HepG2 (cell line): ENCODE data around the gene PARN. TPM values are rescaled to one million over a fixed set of nuclear protein-coding genes. Genes with fewer than 3 reads are reported as not detected.

Experiments
- CBX1 ChIP-seq: IDR thresholded peaks from one replicate; pipeline ENCODE4 v1.6.1; 2016; ENCODE audit warnings: antibody characterized with exemption, low read depth
- CHCHD3 ChIP-seq: sonication (generic); formaldehyde crosslinking; IDR thresholded peaks from 2 replicates; pipeline ENCODE4 v1.8.0; 2022; ENCODE audit warnings: mild to moderate bottlenecking, missing genetic modification reagents, moderate library complexity
- EED ChIP-seq: sonication (generic); formaldehyde crosslinking; IDR thresholded peaks from 2 replicates; pipeline ENCODE4 v1.5.0; 2020; ENCODE audit warnings: mild to moderate bottlenecking, missing genetic modification reagents
- FLYWCH1 ChIP-seq: sonication (generic); formaldehyde crosslinking; IDR thresholded peaks from 2 replicates; pipeline ENCODE4 v1.8.1; 2023; ENCODE audit warnings: mild to moderate bottlenecking, missing genetic modification reagents
- FOSL2 ChIP-seq: sonication (generic); formaldehyde crosslinking; IDR thresholded peaks from 2 replicates; pipeline ENCODE4 v1.4.0; 2020; ENCODE audit warnings: missing genetic modification reagents
- MEF2D ChIP-seq: sonication (generic); formaldehyde crosslinking; IDR thresholded peaks from 2 replicates; pipeline ENCODE4 v1.5.1; 2020; ENCODE audit warnings: mild to moderate bottlenecking, missing genetic modification reagents
- NFKB2 ChIP-seq: sonication (generic); formaldehyde crosslinking; IDR thresholded peaks from 2 replicates; pipeline ENCODE4 v1.4.0; 2020; ENCODE audit warnings: missing genetic modification reagents, borderline replicate concordance
- NFRKB ChIP-seq: fragments of 450-650 bp; IDR thresholded peaks from 2 replicates; pipeline ENCODE4 v1.6.1; 2017
- NR3C1 ChIP-seq: sonication (generic); formaldehyde crosslinking; IDR thresholded peaks from 2 replicates; pipeline ENCODE4 v1.4.0; 2020; ENCODE audit warnings: missing genetic modification reagents
- ONECUT2 ChIP-seq: sonication (generic); formaldehyde crosslinking; IDR thresholded peaks from 2 replicates; pipeline ENCODE4 v1.4.0; 2020; ENCODE audit warnings: missing genetic modification reagents
- SAFB2 ChIP-seq: sonication (generic); formaldehyde crosslinking; IDR thresholded peaks from 2 replicates; pipeline ENCODE4 v1.5.1; 2020; ENCODE audit warnings: missing genetic modification reagents, low read depth, mild to moderate bottlenecking, borderline replicate concordance
- SYNCRIP ChIP-seq: fragments of 200-400 bp; formaldehyde crosslinking; IDR thresholded peaks from 2 replicates; pipeline ENCODE4 v1.6.1; 2018; ENCODE audit warnings: mild to moderate bottlenecking, low read depth, low read length; ENCODE audit not compliant: insufficient read depth
- TARDBP ChIP-seq: sonication (generic); formaldehyde crosslinking; IDR thresholded peaks from 2 replicates; pipeline ENCODE4 v1.8.0; 2022; ENCODE audit warnings: mild to moderate bottlenecking, missing genetic modification reagents
- ZNF83 ChIP-seq: sonication (generic); formaldehyde crosslinking; IDR thresholded peaks from 2 replicates; pipeline ENCODE4 v1.4.0; 2020; ENCODE audit warnings: missing genetic modification reagents, mild to moderate bottlenecking, borderline replicate concordance
- ZSCAN12 ChIP-seq: sonication (generic); formaldehyde crosslinking; IDR thresholded peaks from 2 replicates; pipeline ENCODE4 v1.9.0; 2021; ENCODE audit warnings: mild to moderate bottlenecking, missing genetic modification reagents
- polyA plus RNA-seq, 8 experiments: library from polyadenylated mRNA; depleted of rRNA in 3 of 8; stranded (reverse) in 7 of 8; unstranded in 1 of 8; fragments of >200 nt; fragmentation: Illumina TruSeq in 4 of 8; extraction: Trizol in 4 of 8; gene quantifications; 2 replicates each; pipeline versions ENCODE4 v1.2.1 to v1.2.3, GENCODE V29; 2011 to 2016; ENCODE audit warnings: low read depth in 4 of 8, missing spikeins in 1 of 8, mixed read lengths in 1 of 8; ENCODE audit not compliant: insufficient read depth in 1 of 8
- total RNA-seq, 5 experiments: library from RNA; depleted of rRNA; stranded (reverse); fragments of >200 nt; fragmentation: Illumina TruSeq; extraction: Trizol; gene quantifications; 2 replicates each; pipeline ENCODE4 v1.2.3, GENCODE V29; 2016; ENCODE audit warnings: low read depth in 1 of 5
- TF ChIP-seq, protein P1 (sequence below): sonication (generic); formaldehyde crosslinking; IDR thresholded peaks from 2 replicates; pipeline ENCODE4 v1.5.0; 2020; ENCODE audit warnings: missing genetic modification reagents
- TF ChIP-seq, protein P2 (sequence below): sonication (generic); formaldehyde crosslinking; IDR thresholded peaks from 2 replicates; pipeline ENCODE4 v1.5.0; 2020; ENCODE audit warnings: mild to moderate bottlenecking, missing genetic modification reagents
- TF ChIP-seq, protein P3 (sequence below): sonication (generic); formaldehyde crosslinking; IDR thresholded peaks from 2 replicates; pipeline ENCODE4 v1.4.0; 2020; ENCODE audit warnings: missing genetic modification reagents, mild to moderate bottlenecking, borderline replicate concordance
- TF ChIP-seq, protein P4 (sequence below): sonication (generic); formaldehyde crosslinking; IDR thresholded peaks from 2 replicates; pipeline ENCODE4 v1.4.0; 2020; ENCODE audit warnings: missing genetic modification reagents
- TF ChIP-seq, protein P5 (sequence below): conservative IDR thresholded peaks from 2 replicates; pipeline ENCODE4 v1.6.1; 2018; ENCODE audit warnings: missing genetic modification reagents
- TF ChIP-seq, protein P6 (sequence below): sonication (generic); formaldehyde crosslinking; IDR thresholded peaks from 2 replicates; pipeline ENCODE4 v1.4.0; 2020; ENCODE audit warnings: missing genetic modification reagents

PARN gene
- total and polyA plus RNA-seq, 2 of the 13 experiments (the other 11 are each of a cell fraction or from before 2014, with no cell fraction given) = 13.3 to 47.6 TPM

DNA sequence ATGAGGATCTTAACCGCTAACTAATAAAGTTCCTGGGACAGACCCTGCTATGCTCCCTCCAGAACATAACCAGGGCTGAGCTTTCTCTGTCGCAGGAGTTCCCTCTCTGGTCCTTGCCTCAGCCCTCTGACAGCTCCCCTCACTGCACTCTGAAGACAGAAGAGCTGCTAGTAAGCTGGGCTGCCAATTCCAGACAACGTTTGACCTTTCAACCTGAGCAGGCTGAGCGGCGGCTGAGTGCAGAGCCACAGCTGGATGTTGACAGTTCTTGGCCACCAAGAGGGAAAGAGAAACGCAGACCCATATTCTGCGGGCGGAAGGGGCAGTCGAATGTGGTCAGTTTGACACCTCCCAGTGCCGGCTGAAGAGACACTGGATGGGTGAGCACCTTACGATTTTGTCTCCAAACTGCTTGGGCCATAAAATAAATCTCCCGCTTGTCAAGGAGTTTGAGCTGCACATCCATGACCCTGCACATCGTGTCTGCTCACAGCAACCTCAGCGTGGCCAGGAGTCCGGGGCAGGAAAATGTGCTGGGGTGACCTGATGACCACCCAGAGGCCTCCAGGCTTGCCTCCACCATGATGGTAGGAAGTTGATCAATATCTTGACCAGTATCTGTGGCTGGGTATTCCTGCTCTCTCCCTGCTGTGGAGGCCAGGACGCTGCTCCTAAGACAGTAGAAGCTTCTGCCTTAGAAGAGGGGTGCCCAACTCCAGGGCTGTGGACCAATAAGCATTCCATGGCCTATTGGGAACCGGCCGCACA is 209.2 kb downstream of the PARN start (continued):
- TF ChIP-seq NFKB2 (CRISPR knock-in tag) (no peak; the same call in 1 of the 2 replicates), ONECUT2 (CRISPR knock-in tag) (0 out of 2 replicates have a peak, but pooled peaks have one; percentile 27), NFRKB (no peak), EED (CRISPR knock-in tag) (no peak), TARDBP (peak; percentile 70; the same call in 1 of the 2 replicates), SAFB2 (CRISPR knock-in tag) (no peak), ZSCAN12 (no peak), NR3C1 (CRISPR knock-in tag) (no peak), MEF2D (peak; percentile 62; the same call in 1 of the 2 replicates), SYNCRIP (no peak), CBX1 (no peak), CHCHD3 (CRISPR knock-in tag) (no peak), FOSL2 (CRISPR knock-in tag) (peak; percentile 28; the same call in 1 of the 2 replicates), ZNF83 (CRISPR knock-in tag) (no peak), FLYWCH1 (CRISPR knock-in tag) (no peak)
- TF ChIP-seq, protein P1, sequence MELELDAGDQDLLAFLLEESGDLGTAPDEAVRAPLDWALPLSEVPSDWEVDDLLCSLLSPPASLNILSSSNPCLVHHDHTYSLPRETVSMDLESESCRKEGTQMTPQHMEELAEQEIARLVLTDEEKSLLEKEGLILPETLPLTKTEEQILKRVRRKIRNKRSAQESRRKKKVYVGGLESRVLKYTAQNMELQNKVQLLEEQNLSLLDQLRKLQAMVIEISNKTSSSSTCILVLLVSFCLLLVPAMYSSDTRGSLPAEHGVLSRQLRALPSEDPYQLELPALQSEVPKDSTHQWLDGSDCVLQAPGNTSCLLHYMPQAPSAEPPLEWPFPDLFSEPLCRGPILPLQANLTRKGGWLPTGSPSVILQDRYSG = no peak
- TF ChIP-seq, protein P2, sequence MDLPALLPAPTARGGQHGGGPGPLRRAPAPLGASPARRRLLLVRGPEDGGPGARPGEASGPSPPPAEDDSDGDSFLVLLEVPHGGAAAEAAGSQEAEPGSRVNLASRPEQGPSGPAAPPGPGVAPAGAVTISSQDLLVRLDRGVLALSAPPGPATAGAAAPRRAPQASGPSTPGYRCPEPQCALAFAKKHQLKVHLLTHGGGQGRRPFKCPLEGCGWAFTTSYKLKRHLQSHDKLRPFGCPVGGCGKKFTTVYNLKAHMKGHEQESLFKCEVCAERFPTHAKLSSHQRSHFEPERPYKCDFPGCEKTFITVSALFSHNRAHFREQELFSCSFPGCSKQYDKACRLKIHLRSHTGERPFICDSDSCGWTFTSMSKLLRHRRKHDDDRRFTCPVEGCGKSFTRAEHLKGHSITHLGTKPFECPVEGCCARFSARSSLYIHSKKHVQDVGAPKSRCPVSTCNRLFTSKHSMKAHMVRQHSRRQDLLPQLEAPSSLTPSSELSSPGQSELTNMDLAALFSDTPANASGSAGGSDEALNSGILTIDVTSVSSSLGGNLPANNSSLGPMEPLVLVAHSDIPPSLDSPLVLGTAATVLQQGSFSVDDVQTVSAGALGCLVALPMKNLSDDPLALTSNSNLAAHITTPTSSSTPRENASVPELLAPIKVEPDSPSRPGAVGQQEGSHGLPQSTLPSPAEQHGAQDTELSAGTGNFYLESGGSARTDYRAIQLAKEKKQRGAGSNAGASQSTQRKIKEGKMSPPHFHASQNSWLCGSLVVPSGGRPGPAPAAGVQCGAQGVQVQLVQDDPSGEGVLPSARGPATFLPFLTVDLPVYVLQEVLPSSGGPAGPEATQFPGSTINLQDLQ (CRISPR knock-in tag) = no peak
- TF ChIP-seq, protein P3, sequence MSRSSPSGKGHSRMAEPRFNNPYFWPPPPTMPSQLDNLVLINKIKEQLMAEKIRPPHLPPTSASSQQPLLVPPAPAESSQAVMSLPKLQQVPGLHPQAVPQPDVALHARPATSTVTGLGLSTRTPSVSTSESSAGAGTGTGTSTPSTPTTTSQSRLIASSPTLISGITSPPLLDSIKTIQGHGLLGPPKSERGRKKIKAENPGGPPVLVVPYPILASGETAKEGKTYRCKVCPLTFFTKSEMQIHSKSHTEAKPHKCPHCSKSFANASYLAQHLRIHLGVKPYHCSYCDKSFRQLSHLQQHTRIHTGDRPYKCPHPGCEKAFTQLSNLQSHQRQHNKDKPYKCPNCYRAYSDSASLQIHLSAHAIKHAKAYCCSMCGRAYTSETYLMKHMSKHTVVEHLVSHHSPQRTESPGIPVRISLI = peak; percentile 27; the same call in 1 of the 2 replicates
- TF ChIP-seq, protein P4, sequence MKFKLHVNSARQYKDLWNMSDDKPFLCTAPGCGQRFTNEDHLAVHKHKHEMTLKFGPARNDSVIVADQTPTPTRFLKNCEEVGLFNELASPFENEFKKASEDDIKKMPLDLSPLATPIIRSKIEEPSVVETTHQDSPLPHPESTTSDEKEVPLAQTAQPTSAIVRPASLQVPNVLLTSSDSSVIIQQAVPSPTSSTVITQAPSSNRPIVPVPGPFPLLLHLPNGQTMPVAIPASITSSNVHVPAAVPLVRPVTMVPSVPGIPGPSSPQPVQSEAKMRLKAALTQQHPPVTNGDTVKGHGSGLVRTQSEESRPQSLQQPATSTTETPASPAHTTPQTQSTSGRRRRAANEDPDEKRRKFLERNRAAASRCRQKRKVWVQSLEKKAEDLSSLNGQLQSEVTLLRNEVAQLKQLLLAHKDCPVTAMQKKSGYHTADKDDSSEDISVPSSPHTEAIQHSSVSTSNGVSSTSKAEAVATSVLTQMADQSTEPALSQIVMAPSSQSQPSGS (CRISPR knock-in tag) = no peak
- TF ChIP-seq, protein P5, sequence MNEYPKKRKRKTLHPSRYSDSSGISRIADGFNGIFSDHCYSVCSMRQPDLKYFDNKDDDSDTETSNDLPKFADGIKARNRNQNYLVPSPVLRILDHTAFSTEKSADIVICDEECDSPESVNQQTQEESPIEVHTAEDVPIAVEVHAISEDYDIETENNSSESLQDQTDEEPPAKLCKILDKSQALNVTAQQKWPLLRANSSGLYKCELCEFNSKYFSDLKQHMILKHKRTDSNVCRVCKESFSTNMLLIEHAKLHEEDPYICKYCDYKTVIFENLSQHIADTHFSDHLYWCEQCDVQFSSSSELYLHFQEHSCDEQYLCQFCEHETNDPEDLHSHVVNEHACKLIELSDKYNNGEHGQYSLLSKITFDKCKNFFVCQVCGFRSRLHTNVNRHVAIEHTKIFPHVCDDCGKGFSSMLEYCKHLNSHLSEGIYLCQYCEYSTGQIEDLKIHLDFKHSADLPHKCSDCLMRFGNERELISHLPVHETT (CRISPR knock-in tag) = no peak
- TF ChIP-seq, protein P6, sequence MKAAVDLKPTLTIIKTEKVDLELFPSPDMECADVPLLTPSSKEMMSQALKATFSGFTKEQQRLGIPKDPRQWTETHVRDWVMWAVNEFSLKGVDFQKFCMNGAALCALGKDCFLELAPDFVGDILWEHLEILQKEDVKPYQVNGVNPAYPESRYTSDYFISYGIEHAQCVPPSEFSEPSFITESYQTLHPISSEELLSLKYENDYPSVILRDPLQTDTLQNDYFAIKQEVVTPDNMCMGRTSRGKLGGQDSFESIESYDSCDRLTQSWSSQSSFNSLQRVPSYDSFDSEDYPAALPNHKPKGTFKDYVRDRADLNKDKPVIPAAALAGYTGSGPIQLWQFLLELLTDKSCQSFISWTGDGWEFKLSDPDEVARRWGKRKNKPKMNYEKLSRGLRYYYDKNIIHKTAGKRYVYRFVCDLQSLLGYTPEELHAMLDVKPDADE (CRISPR knock-in tag) = no peak
